CD4-positive, alpha-beta T cell treated with Interleukin-12 subunit alpha and Interleukin-12 subunit beta, for 1 hour (primary cell): ENCODE data around the gene HOXD3.

Experiments used
- DNase-seq: peaks from one replicate; pipeline ENCODE4 v3.0.0-alpha.2; 2020

Gene HOXD3

GRCh38 chr2:176151442-176152287 lies 5.4 kb upstream of the HOXD3 start, which contains the start of gene HOXD4:
TSS of gene HOXD4 (plus strand) at chr2:176151550. CDS start at chr2:176151634, 84 bp downstream.
- DNase-seq: no peak

GRCh38 chr2:176152350-176153181 lies 4.5 kb upstream of the HOXD3 start:
- DNase-seq: no peak

GRCh38 chr2:176154576-176155252 lies 2.4 kb upstream of the HOXD3 start:
- DNase-seq: no peak

GRCh38 chr2:176155356-176156044 lies 1.6 kb upstream of the HOXD3 start:
- no peak for DNase-seq

- DNase-seq: no peak
Observed at GRCh38 chr2:176156301-176156806, 753 bp upstream of the HOXD3 start.

- DNase-seq: no peak
Observed at GRCh38 chr2:176157499-176158185, 535 bp downstream of the HOXD3 start.

- no peak for DNase-seq
Observed at GRCh38 chr2:176158186-176158591, 1.1 kb downstream of the HOXD3 start.

- no peak for DNase-seq
Observed at GRCh38 chr2:176158855-176159662, 2.0 kb downstream of the HOXD3 start.

- DNase-seq: no peak
Observed at GRCh38 chr2:176159663-176160250, 2.6 kb downstream of the HOXD3 start.

- no peak for DNase-seq
Observed at GRCh38 chr2:176160251-176160985, 3.3 kb downstream of the HOXD3 start.

- no peak for DNase-seq
Observed at GRCh38 chr2:176160986-176161824, 4.1 kb downstream of the HOXD3 start.

GRCh38 chr2:176161825-176162626 lies 4.9 kb downstream of the HOXD3 start:
- no peak for DNase-seq

GRCh38 chr2:176162911-176163671 lies 6.0 kb downstream of the HOXD3 start:
- no peak for DNase-seq

GRCh38 chr2:176163672-176164056 lies 6.6 kb downstream of the HOXD3 start:
- DNase-seq: no peak

GRCh38 chr2:176164201-176164600 lies 7.1 kb downstream of the HOXD3 start:
- no peak for DNase-seq

- no peak for DNase-seq
Observed at GRCh38 chr2:176164611-176165369, 7.7 kb downstream of the HOXD3 start.
